ENCODE results near the gene TMEM179B.
"Not testable (repeated sequence)": the region's sequence is repeated elsewhere in the genome, so short reads cannot be mapped to it uniquely, and the experiment has no call there.

The TMEM179B gene

DNA sequence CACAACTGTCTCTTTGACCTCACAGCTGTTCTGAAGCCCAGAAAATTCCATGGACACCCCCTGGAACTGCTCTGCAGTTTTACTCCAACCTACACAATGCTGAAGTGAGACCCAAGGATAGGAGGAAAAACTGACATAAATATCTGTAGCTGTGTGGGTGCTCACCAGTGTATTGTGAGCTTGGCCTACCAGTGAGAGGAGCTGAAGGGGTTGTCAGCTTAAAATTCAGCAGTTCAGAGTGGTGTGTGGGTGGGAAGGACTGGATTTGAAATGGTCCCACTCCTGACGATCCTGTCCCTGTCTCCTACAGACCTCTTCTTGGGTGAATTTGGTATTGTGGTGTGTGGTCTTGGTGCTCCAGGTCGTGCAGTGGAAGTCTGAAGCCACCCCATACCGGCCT lies 2.4 kb downstream of the TMEM179B start:
- no peak for DNase-seq (ENCODE audit: low spot score)

DNA sequence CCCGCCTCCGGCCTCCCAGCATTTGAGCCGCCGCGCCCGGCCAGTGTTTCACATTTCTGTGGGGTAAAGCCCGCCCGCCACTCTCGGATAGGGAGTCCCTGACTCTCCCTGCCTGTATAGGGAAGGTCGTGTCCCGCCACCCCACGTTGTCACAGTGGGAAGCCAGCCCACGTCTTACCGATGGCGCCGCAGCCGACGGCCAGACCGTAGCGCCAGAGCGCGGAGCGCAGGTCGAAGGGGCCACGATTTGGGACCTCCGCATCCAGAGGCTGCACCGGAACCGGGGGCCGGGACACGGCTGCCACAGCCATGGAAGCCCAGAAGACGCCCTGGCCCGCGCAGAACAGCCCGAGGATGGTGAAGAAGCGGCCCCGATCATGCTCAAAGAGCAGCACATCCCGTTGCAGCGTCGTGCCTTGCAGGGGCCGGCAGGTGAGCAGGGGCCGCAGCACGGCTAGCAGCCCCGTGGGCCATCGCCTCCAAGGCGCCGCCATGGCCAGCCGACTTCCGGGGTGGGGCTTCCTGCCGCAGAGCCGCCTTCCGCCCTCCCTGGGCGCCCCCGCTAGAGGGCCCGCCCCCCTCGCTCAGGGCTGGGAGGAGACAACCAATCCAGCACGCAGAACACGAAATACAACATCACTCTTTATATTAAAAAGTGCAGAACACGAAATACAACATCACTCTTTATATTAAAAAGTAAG lies 4.4 kb downstream of the TMEM179B start, which contains the start of gene TMEM223:
TMEM223 (minus strand) TSS at position 506 of the 701 bp plus-strand sequence; CDS start at position 494, 12 bp downstream.
- DNase-seq (ENCODE audit: low spot score): peak; percentile 87

GRCh38 chr11:62792202-62792575 lies 5.0 kb downstream of the TMEM179B start:
- no peak for DNase-seq (ENCODE audit: low spot score)

DNA sequence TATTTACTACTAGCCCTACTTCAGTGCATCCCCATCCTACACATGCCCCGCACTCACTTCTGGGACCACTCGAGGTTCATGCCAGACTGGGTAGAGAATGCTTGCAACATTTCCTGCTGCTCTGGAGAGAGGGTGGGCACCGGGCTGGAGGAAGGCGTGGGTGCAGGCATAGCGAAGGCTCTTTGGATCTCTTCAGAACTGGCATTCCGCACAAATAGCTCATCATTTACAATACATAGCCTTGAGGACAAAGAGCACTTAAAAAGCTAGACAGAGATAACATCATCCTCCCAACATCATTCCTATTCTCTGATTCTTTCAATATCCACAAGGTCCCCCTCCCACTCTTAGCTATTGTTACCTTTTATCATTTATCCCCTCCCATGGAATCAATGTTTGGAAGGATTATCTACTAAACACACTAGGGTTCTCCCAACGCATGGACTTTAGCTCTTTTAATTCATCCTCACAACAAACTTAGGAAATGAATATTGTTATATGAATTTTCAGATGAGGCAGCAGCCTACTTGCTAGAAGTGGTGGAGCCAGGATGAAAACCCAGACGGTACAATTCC lies 7.1 kb downstream of the TMEM179B start:
- DNase-seq (ENCODE audit: low spot score): no peak

- DNase-seq (ENCODE audit: low spot score): no peak
Measured at GRCh38 chr11:62796281-62796680, 9.1 kb downstream of the TMEM179B start.

DNA sequence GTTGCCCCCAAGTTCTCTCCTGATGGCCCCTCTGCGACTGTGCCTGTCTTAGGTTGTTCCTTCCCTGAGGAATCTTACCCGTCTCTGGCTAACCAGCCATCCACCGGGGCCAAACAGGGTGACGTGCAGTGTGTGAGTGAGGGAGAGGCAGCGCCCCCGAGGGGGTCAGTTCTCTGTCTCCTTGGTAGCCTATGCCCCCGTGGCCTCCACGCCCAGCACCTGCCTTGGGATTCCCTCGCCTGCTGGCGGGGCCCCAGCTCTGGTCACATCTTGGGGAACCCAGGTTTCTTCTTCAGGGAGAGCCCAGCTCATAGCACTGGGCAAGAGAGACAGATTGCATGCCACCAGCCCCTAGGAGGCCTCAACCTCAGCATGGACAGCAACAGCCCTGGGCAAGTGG lies 12.3 kb downstream of the TMEM179B start:
- no peak for DNase-seq (ENCODE audit: low spot score)

- DNase-seq (ENCODE audit: low spot score): no peak
Measured at GRCh38 chr11:62801071-62801470, 13.9 kb downstream of the TMEM179B start.

DNA sequence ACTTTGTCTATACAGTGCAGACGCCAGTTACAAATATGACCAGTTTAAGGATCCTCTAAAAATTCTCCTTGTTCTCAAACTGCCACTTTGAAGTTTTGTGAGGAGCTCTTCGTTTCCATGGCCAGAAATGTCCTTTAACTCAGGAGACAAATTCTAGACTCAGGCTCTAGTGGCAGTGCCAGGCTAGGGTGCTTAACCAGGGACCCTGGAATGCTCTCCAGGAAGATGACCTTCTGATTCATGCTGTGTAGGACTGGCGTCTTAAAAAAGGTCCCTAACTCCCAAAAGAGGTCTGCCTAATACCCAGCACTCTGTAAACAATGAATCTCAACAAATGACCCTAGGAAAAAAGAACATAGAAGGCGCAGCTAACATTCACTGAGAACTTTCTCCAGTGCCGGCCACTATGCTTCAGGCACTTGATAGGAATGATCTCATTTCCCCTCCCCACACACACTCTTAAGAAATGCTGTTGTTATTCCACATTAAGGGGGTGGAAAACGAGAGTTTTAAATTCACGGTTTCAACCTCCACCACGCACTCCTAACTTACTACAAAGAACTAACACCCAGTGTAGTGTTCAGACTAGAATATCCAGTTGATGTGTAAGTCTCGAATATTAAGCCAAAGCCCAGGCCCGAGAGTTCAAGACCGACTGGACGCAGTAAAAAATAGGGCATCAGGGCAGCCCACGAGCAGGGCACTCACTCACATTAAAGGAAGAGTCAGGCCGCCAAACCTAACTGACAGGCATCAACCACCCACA lies 17.3 kb downstream of the TMEM179B start:
- no peak for DNase-seq (ENCODE audit: low spot score)

- peak; percentile 99 for DNase-seq (ENCODE audit: low spot score)
Measured at GRCh38 chr11:62805076-62805892, 18.1 kb downstream of the TMEM179B start, which contains the start of gene NXF1. TSS of gene NXF1 (minus strand) at chr11:62805440. CDS start at chr11:62805356, 84 bp downstream.

GRCh38 chr11:62805961-62806441 lies 18.8 kb downstream of the TMEM179B start:
- no peak for DNase-seq (ENCODE audit: low spot score)

DNA sequence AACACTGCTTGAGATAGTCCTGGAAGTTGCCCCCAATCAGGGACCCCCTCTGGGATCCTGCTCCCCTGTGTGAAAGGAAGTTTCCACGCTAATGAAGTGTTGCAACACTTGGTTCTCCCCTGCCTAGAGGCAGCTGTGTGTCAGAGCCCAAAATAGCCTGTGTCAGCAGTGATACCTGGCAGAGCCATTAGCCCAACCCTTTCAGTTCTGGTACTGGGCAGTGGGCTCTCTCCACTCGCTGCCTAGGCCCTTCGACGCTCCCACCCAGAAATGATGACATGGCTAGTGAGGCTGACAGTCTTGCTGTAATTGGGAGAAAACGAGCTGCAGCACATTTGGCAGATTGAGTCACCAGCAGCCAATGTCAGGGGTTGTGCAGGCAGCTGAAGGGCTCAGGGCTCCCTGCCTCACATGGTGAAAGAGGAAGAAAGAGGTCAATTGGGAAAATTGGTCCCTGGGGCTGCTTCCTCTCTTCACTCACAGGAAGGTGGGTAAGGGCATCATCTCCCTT lies 19.5 kb downstream of the TMEM179B start:
- no peak for DNase-seq (ENCODE audit: low spot score)

DNA sequence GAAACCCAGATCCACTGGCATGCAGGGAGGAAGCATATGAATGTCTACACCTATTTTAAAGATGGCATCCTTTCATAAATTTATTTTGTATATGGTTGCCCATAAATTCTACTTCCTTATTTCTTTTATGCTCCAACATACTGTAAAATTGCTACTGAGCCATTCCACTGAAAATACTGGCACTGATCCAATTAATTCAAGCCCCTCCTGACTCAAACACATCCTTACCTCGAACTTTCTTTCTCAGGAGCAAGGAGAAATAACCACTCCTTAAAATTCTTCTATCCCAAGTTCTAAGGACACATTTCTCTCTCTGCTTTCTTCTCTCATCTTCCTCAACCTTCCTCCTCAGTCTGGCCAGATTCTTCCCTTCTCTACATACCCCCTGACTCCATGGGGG lies 23.5 kb downstream of the TMEM179B start:
- no peak for DNase-seq (ENCODE audit: low spot score)

DNA sequence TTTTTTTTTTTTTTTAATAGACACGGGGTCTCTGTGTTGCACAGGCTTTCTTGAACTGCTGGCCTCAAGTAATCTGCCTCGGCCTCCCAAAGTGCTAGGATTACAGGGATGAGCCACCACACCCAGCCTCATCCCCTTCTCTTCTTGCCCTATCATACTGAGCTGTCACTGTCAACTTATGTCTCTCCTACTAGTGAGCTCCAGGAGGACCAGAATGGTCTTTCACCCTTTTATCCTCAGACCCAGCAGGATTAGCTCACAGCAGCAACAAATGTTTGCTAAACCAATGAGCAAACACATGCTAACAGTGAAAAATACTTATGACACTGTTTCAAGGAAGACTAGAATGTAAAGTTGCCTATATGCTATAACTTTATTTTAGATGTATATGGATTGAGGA lies 24.5 kb downstream of the TMEM179B start:
- no peak for DNase-seq (ENCODE audit: low spot score)

DNA sequence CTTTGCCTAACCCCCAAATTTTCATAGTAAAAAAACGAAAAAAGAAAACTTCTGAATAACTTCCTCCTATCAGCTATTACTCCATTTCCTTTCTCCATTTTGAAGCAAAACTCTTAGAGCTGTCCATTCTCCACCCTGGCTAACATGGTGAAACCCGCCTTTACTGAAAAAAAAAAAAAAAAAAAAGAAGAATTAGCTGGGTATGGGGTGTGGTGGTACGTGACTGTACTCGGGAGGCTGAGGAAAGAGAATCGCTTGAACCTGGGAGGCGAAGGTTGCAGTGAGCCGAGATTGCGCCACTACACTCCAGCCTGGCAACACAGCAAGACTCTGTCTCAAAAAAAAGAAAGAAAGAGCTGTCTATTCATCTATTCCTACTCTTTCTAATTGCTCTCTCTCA lies 29.4 kb downstream of the TMEM179B start:
- DNase-seq (ENCODE audit: low spot score): no peak

GRCh38 chr11:62817129-62817528 lies 29.9 kb downstream of the TMEM179B start:
- DNase-seq (ENCODE audit: low spot score): no peak

DNA sequence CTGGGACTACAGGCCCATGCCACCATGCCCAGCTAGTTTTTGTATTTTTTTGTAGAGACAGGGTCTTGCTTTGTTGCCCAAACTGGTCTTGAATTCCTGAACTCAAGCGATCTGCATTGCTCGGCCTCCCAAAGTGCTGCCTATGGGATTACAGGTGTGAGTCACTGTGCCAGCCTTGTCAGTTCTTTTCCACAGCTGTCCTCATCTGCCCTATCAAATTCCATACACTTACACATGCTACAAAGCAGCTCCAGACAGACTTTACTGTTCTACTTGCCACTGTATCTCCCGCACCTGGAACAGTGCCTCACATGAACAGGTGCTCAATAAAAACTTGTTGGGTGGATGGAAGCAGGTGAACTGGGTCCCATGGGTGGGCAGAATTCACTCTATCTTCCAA lies 36.5 kb downstream of the TMEM179B start:
- no peak for DNase-seq (ENCODE audit: low spot score)

DNA sequence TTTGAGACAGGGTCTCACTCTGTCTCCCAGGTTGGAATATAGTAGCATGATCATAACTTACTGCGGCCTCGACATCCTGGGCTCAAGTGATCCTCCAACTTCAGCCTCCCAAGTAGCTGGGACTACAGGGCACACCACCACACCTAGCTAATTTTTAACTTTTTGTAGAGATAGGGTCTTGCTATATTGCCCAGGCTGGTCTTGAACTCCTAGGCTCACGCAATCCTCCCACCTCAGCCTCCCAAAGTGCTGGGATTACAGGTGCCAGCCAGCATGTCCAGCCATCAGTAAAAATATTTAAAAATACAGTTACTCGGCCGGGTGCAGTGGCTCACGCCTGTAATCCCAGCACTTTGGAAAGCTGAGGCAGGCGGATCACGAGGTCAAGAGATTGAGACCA lies 40.9 kb downstream of the TMEM179B start:
- DNase-seq (ENCODE audit: low spot score): not testable (repeated sequence)

DNA sequence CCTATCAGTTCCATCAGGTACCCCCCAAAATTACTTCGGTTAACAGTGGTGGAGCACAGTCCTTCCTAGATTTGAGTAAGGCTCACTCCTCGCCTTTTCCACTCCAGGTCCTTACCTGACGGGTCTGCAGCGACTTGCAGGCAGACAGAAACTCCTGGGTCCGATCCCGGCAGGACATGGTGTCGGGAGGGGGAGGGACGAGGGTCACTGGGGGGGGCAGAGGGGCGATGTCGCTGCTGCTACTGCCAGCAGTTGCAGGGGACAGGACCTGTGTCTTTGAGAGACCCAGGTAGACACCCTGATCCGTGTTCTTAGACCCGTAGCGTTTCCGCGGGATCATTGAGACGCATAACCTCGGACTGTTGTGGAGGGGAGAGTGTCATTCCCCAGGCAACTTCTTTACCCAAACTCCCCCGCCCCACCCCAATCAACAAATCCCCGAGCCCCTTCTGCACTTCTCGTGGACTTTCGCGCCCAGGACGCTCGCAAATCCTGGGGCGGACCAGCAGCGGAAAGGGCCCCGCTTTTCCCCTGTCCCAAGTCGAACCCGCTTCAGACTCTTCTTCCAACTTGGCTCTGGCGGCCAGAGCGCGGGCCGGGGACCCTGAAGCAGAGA lies 43.8 kb downstream of the TMEM179B start:
- DNase-seq (ENCODE audit: low spot score): no peak

- DNase-seq (ENCODE audit: low spot score): peak; percentile 99
Measured at GRCh38 chr11:62831520-62832335, 44.5 kb downstream of the TMEM179B start, which contains the start of gene STX5. TSS of gene STX5 (minus strand) at chr11:62832051. CDS start at chr11:62831243, 808 bp downstream.
